ENCODE data around the gene CA12.

The CA12 gene

DNA sequence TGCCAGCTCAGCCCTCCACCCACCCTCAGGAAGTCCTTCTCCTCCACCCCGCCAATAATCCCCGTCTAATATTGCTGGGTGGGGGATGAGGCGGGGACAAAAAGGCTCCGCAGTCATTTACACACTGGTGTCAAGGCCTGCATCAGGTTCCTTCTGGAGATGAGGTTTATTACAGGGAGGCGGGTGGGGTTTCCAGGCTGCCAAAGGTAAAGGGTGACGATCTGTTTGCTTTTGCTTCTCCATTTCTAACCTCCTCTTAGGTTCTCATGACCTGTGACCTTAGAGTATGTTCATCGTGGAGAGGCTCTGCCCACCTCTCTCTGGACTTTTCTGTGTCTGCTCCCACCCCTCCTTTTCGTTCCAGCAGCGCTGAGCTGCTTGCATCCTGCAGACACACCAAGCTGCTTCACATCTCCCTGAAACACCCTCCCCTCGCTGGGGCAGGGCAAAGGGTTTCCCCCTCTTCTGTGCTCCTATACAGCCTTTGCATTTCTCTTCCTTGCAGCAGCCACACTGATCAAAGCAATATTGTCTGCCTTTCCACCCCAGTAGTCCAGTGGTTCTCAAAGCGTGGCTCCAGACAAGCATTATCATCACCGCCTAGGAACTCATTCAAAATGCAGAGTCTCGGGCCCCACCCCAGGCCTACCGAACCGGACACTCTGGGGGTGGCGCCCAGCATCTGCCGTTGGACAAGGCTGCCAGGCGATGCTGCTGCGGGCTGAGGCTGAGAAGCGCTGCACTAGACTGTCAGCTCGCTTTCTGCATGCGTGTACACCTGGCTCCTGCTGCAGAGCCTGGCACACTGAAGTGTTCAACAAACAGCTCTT, 26.6 kb downstream of the CA12 start:
- H3K27ac ChIP-seq (ENCODE audit: low read depth, low read length), result no peak overlapping the region
- H3K9me3 ChIP-seq (ENCODE audit: insufficient read depth, low read depth, low read length), result no peaks in the 10 kb centered on the region
- no peak overlapping the region for H3K9ac ChIP-seq (ENCODE audit: low read depth, low read length)
- H3K36me3 ChIP-seq (ENCODE audit: insufficient read depth, low read length), result no peaks in the 10 kb centered on the region
- no peaks in the 10 kb centered on the region for H3K4me1 ChIP-seq (ENCODE audit: insufficient read depth, low read length)
- WGBS, result 90% methylated on average over 22 of the region's 22 CpGs
- H3K4me3 ChIP-seq (ENCODE audit: low read length), result no peak overlapping the region
- no peaks in the 10 kb centered on the region for H3K27me3 ChIP-seq (ENCODE audit: insufficient read depth, low read length)

GRCh38 chr15:63353887-63354286, 27.8 kb downstream of the CA12 start:
- H3K9me3 ChIP-seq (ENCODE audit: insufficient read depth, low read depth, low read length), result no peaks in the 10 kb centered on the region
- no peak overlapping the region for H3K9ac ChIP-seq (ENCODE audit: low read depth, low read length)
- WGBS, result 97% methylated on average over 5 of the region's 5 CpGs
- H3K36me3 ChIP-seq (ENCODE audit: insufficient read depth, low read length), result no peaks in the 10 kb centered on the region
- no peaks in the 10 kb centered on the region for H3K27me3 ChIP-seq (ENCODE audit: insufficient read depth, low read length)
- H3K4me3 ChIP-seq (ENCODE audit: low read length), result no peak overlapping the region
- no peaks in the 10 kb centered on the region for H3K4me1 ChIP-seq (ENCODE audit: insufficient read depth, low read length)
- no peak overlapping the region for H3K27ac ChIP-seq (ENCODE audit: low read depth, low read length)

DNA sequence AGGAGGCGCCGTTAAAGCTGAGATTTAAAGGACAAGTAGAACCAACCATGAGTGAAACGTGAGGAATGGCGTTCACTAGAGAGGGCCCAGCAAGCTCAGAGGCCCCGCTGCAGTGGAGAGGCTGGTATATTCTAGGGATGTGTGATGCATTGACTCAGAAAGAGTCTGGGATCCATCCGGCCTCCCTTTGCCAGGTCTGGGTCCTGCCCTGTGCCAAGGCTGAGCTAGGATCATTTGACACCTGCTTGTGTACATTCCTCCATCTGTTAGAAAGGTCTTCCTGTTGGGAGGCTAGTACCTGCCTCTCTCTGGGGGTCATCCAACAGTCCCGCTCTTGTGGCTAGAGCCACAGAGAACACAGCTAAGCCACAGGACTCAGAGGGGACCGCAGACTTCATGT, 28.4 kb downstream of the CA12 start:
- 79% methylated on average over 8 of the region's 8 CpGs for WGBS
- Histone ChIP-seq H3K4me3 (ENCODE audit: low read length) (no peak overlapping the region), H3K27me3 (ENCODE audit: insufficient read depth, low read length) (no peaks in the 10 kb centered on the region), H3K4me1 (ENCODE audit: insufficient read depth, low read length) (peaks cover 4% of the 10 kb centered on the region), H3K27ac (ENCODE audit: low read depth, low read length) (no peak overlapping the region), H3K9ac (ENCODE audit: low read depth, low read length) (no peak overlapping the region), H3K36me3 (ENCODE audit: insufficient read depth, low read length) (no peaks in the 10 kb centered on the region), H3K9me3 (ENCODE audit: insufficient read depth, low read depth, low read length) (no peaks in the 10 kb centered on the region)

DNA sequence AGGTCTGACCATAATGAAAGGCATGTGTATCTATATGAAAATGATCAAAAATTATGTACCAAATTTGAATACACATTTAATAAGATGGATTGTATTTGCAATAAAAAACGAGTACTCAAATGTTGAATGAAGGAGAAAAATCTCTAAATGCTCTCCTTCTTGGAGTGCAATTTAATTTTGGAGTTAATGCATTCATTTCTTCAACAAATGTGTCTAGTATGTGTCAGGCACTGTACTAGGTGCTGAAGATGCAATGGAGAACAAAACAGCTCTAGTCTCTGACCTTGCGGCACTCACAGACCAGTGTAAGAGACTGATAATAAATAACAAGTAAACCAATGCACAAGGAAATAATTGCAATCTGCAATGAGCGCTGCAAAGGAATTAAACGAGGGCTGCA, 28.8 kb downstream of the CA12 start:
- no peaks in the 10 kb centered on the region for H3K36me3 ChIP-seq (ENCODE audit: insufficient read depth, low read length)
- WGBS, result 95% methylated on average over 4 of the region's 4 CpGs
- H3K27ac ChIP-seq (ENCODE audit: low read depth, low read length), result no peak overlapping the region

DNA sequence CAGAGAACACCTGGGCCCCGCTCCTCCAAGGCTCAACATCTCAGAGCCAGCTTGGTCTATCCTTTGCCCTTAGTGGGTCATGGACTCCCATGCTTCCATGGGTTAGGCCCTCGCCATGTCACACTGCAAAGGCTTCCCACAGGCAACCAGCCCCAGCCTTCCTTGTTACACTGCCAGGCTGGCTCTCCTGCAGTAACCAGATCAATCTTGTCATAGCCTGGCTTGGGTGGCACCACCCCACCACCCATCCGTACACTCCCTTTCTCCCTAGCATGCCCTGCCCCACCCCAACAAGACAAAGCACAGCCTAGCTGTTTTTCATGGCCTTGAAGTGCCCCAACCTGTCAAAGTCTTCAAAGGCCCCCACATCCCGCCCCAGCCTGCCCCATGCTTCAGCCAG, 30.5 kb downstream of the CA12 start:
- 84% methylated on average over 4 of the region's 4 CpGs for WGBS
- H3K4me1 ChIP-seq (ENCODE audit: insufficient read depth, low read length), result peaks cover 5% of the 10 kb centered on the region

More for the DNA sequence above, 28.8 kb downstream of the CA12 start:
- no peak overlapping the region for H3K9ac ChIP-seq (ENCODE audit: low read depth, low read length)
- no peaks in the 10 kb centered on the region for H3K27me3 ChIP-seq (ENCODE audit: insufficient read depth, low read length)
- no peak overlapping the region for H3K4me3 ChIP-seq (ENCODE audit: low read length)
- no peaks in the 10 kb centered on the region for H3K9me3 ChIP-seq (ENCODE audit: insufficient read depth, low read depth, low read length)
- H3K4me1 ChIP-seq (ENCODE audit: insufficient read depth, low read length), result peaks cover 5% of the 10 kb centered on the region

DNA sequence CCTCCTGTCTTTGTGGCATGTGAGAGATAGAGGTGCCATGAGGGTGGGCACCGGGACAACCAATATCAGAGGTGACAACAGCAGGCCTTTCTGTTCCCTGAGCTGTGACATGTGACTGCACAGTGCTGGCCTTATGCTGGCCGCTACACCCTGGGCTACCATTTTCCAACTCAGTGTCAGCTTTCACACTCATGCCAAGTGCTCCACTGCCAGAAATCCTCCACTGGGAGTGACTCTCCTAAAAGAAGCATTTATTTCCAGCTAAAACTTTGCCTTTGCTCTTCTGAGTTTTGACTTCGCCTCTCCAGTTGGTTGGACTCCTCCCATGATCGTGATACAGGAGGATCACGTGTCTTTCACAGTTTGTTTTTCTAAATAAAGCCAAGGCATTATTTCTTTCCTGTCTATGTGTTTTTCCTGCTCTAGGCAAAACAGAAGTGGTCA, 31.4 kb downstream of the CA12 start:
- Histone ChIP-seq H3K36me3 (ENCODE audit: insufficient read depth, low read length) (no peaks in the 10 kb centered on the region), H3K4me3 (ENCODE audit: low read length) (no peak overlapping the region), H3K27ac (ENCODE audit: low read depth, low read length) (no peak overlapping the region), H3K9ac (ENCODE audit: low read depth, low read length) (no peak overlapping the region), H3K4me1 (ENCODE audit: insufficient read depth, low read length) (peaks cover 5% of the 10 kb centered on the region), H3K27me3 (ENCODE audit: insufficient read depth, low read length) (no peaks in the 10 kb centered on the region), H3K9me3 (ENCODE audit: insufficient read depth, low read depth, low read length) (no peaks in the 10 kb centered on the region)
- WGBS, result 94% methylated on average over 5 of the region's 5 CpGs

More for the DNA sequence above, 30.5 kb downstream of the CA12 start:
- Histone ChIP-seq H3K36me3 (ENCODE audit: insufficient read depth, low read length) (no peaks in the 10 kb centered on the region), H3K9ac (ENCODE audit: low read depth, low read length) (no peak overlapping the region), H3K27me3 (ENCODE audit: insufficient read depth, low read length) (no peaks in the 10 kb centered on the region), H3K9me3 (ENCODE audit: insufficient read depth, low read depth, low read length) (no peaks in the 10 kb centered on the region), H3K27ac (ENCODE audit: low read depth, low read length) (no peak overlapping the region), H3K4me3 (ENCODE audit: low read length) (no peak overlapping the region)

DNA sequence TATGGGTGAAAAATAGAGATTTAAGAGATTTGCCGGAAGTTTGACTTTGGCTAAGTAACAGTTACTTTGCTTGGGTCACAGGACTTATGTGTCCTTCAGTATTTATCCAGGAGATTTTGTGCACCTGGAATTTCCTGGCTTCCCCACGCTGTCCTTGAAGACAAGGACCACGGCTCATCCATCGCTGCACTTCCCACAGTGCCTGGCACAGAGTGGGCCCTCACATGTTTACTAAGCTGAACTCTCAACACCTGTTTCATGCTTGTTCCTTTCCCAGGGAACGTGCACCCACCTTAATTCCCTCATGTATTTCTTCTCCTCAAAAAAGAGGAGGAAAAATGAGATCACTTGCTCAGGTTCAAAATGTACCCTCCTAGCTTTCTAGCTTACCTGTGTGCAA, 32.0 kb downstream of the CA12 start:
- no peaks in the 10 kb centered on the region for H3K36me3 ChIP-seq (ENCODE audit: insufficient read depth, low read length)
- H3K4me1 ChIP-seq (ENCODE audit: insufficient read depth, low read length), result peaks cover 5% of the 10 kb centered on the region
- H3K9me3 ChIP-seq (ENCODE audit: insufficient read depth, low read depth, low read length), result no peaks in the 10 kb centered on the region
- H3K4me3 ChIP-seq (ENCODE audit: low read length), result no peak overlapping the region
- no peaks in the 10 kb centered on the region for H3K27me3 ChIP-seq (ENCODE audit: insufficient read depth, low read length)
- no peak overlapping the region for H3K9ac ChIP-seq (ENCODE audit: low read depth, low read length)
- no peak overlapping the region for H3K27ac ChIP-seq (ENCODE audit: low read depth, low read length)
- WGBS, result 94% methylated on average over 5 of the region's 5 CpGs

- H3K9ac ChIP-seq (ENCODE audit: low read depth, low read length), result no peak overlapping the region
- H3K4me1 ChIP-seq (ENCODE audit: insufficient read depth, low read length), result peaks cover 5% of the 10 kb centered on the region
- no peak overlapping the region for H3K4me3 ChIP-seq (ENCODE audit: low read length)
- H3K9me3 ChIP-seq (ENCODE audit: insufficient read depth, low read depth, low read length), result no peaks in the 10 kb centered on the region
- no peaks in the 10 kb centered on the region for H3K36me3 ChIP-seq (ENCODE audit: insufficient read depth, low read length)
- no peak overlapping the region for H3K27ac ChIP-seq (ENCODE audit: low read depth, low read length)
- H3K27me3 ChIP-seq (ENCODE audit: insufficient read depth, low read length), result no peaks in the 10 kb centered on the region
- 93% methylated on average over 5 of the region's 6 CpGs for WGBS
Measured at GRCh38 chr15:63349156-63349555, 32.5 kb downstream of the CA12 start.

DNA sequence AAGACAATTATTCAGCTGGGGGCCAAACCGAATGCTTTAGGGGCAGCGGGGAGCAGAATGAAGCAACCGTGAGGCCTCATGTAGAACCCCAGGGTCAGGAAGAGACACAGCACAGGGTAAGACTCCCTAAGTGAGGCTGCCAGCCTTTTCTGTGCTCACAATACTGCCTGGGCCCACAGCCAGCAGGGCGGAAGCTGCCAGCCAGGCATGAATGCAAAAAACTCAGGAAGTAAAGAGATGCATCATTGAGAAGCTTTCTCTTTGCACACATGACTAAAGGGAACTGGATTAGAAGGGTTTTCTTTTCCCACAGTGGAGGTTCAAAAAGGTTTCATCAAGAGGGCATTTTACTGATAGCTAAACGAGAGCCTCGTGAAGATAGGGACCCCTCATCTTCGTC, 33.3 kb downstream of the CA12 start:
- 91% methylated on average over 7 of the region's 7 CpGs for WGBS
- Histone ChIP-seq H3K27ac (ENCODE audit: low read depth, low read length) (no peak overlapping the region), H3K9ac (ENCODE audit: low read depth, low read length) (no peak overlapping the region), H3K36me3 (ENCODE audit: insufficient read depth, low read length) (no peaks in the 10 kb centered on the region), H3K9me3 (ENCODE audit: insufficient read depth, low read depth, low read length) (no peaks in the 10 kb centered on the region), H3K4me1 (ENCODE audit: insufficient read depth, low read length) (peaks cover 5% of the 10 kb centered on the region), H3K4me3 (ENCODE audit: low read length) (no peak overlapping the region), H3K27me3 (ENCODE audit: insufficient read depth, low read length) (no peaks in the 10 kb centered on the region)

DNA sequence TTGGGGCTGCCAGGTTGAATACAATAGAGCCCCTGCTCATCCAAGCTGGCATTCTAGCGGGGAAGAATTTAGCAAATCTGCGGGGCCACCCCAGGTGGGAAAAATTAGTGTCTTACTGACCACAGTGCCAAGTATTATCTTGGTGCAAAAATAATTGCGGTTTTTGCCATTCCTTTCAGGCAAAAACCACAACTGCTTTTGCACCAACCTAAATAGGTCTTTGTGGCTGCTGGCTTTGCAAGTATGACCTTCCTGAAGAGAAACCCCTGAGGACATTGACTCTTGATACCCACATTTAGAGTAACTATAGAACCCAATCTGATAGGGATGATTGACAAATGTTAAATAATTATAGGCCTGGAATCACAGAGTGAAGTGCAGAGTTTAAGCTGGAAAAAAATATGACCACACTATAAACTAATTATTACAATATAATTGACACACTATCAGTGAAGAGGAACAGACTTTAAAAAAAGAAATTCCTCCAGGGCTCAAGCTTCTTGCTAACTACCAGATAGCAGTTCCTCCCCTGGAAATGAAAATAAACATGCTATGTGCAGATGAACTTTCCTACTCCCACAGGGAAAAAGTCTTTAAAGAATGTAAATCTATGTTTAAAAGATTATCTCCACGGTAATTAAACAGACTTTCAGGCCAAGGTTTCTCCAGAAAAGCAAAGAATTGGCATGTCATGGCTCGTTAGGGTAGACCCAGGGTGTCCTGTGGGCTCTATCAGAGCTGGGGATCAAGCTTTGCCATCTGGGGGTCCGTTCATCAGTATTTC, 34.4 kb downstream of the CA12 start:
- H3K36me3 ChIP-seq (ENCODE audit: insufficient read depth, low read length), result no peaks in the 10 kb centered on the region
- H3K4me3 ChIP-seq (ENCODE audit: low read length), result no peak overlapping the region
- H3K4me1 ChIP-seq (ENCODE audit: insufficient read depth, low read length), result peaks cover 9% of the 10 kb centered on the region
- WGBS, result 91% methylated on average over 6 of the region's 6 CpGs
- no peak overlapping the region for H3K27ac ChIP-seq (ENCODE audit: low read depth, low read length)
- no peaks in the 10 kb centered on the region for H3K27me3 ChIP-seq (ENCODE audit: insufficient read depth, low read length)
- no peaks in the 10 kb centered on the region for H3K9me3 ChIP-seq (ENCODE audit: insufficient read depth, low read depth, low read length)
- H3K9ac ChIP-seq (ENCODE audit: low read depth, low read length), result no peak overlapping the region

DNA sequence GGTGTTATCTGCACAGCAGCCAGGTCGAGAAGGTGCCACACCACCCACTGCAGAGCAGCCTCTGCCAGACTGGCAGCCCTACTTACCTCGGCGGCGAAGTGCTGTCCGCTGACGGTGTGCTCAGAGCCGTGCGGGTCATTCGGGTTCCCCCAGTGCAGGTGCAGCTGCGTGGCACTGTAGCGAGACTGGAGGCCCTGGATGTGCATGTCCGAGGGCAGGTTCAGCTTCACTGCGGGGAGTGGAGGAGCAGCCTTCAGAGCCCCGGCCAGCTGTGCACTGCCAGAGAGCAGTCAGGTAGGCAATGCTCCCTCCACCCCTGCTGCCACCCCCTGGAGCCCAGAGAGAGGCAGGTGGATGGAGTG, 36.3 kb downstream of the CA12 start:
- no peak overlapping the region for H3K27ac ChIP-seq (ENCODE audit: low read depth, low read length)
- H3K27me3 ChIP-seq (ENCODE audit: insufficient read depth, low read length), result no peaks in the 10 kb centered on the region
- H3K9ac ChIP-seq (ENCODE audit: low read depth, low read length), result no peak overlapping the region
- no peaks in the 10 kb centered on the region for H3K36me3 ChIP-seq (ENCODE audit: insufficient read depth, low read length)
- no peaks in the 10 kb centered on the region for H3K9me3 ChIP-seq (ENCODE audit: insufficient read depth, low read depth, low read length)
- peaks cover 19% of the 10 kb centered on the region for H3K4me1 ChIP-seq (ENCODE audit: insufficient read depth, low read length)
- WGBS, result 94% methylated on average over 14 of the region's 14 CpGs
- no peak overlapping the region for H3K4me3 ChIP-seq (ENCODE audit: low read length)
